H1 (cell line): ENCODE results near the gene WFIKKN1. TPM values are rescaled to one million over a fixed set of nuclear protein-coding genes. Genes with fewer than 3 reads are reported as not detected.
A peak's percentile ranks its signal among the peaks of the same experiment; 100 is the strongest.

ENCODE experiments used
- CTCF ChIA-PET: fragments of 300-600 bp; sonication (Branson Sonifier 250); formaldehyde crosslinking; loops from one replicate; lab custom pipeline; 2021; ENCODE audit not compliant: partially characterized antibody; lab: Charles Lee
- POLR2A ChIA-PET: fragments of 300-600 bp; sonication (Branson Sonifier 250); formaldehyde crosslinking; loops from one replicate; lab custom pipeline; 2021; ENCODE audit warnings: inconsistent platforms; ENCODE audit not compliant: partially characterized antibody; lab: Charles Lee
- DNase-seq, 2 experiments: peaks; one replicate each; pipeline versions ENCODE4 v3.0.0 to v3.0.0-alpha.2; 2010 to 2022; ENCODE audit warnings: low spot score in 2 of 2, low read depth in 1 of 2, mixed read lengths in 1 of 2
- FAIRE-seq: peaks from 2 replicates; lab custom pipeline; 2011; peaks lifted over from hg19 to GRCh38; lab: Jason Lieb, UNC
- H2AFZ ChIP-seq: 2 replicates; pipeline ENCODE4 v1.8.1; 2012; ENCODE audit warnings: low read length, inconsistent platforms
- H2AK5ac ChIP-seq: 2 replicates; pipeline ENCODE4 v1.6.1; 2013; ENCODE audit warnings: low read depth, low read length
- H2BK120ac ChIP-seq: replicated peaks from 2 replicates; pipeline ENCODE3; 2013; ENCODE audit warnings: low read depth, low read length, inconsistent platforms
- H2BK12ac ChIP-seq: 2 replicates; pipeline ENCODE4 v1.6.1; 2013; ENCODE audit warnings: low read depth, low read length
- H2BK15ac ChIP-seq: 2 replicates; pipeline ENCODE4 v1.6.1; 2013; ENCODE audit warnings: low read length
- H2BK20ac ChIP-seq: 2 replicates; pipeline ENCODE4 v1.6.1; 2013; ENCODE audit warnings: low read length
- H2BK5ac ChIP-seq: 2 replicates; pipeline ENCODE4 v1.6.1; 2013; ENCODE audit warnings: low read depth, low read length
- H3K14ac ChIP-seq: 2 replicates; pipeline ENCODE4 v1.6.1; 2013; ENCODE audit warnings: inconsistent platforms; ENCODE audit not compliant: insufficient read length
- H3K18ac ChIP-seq: 2 replicates; pipeline ENCODE4 v1.6.1; 2013; ENCODE audit warnings: low read length; ENCODE audit errors: extremely low read depth
- H3K23ac ChIP-seq: 2 replicates; pipeline ENCODE4 v1.6.1; 2013; ENCODE audit warnings: inconsistent platforms; ENCODE audit not compliant: insufficient read length
- H3K23me2 ChIP-seq: 2 replicates; pipeline ENCODE4 v1.6.1; 2013; ENCODE audit warnings: low read depth, low read length
- H3K27ac ChIP-seq: 2 replicates; pipeline ENCODE4 v1.6.1; 2011; ENCODE audit warnings: low read depth, low read length, inconsistent platforms
- H3K27me3 ChIP-seq, 4 experiments: replicated peaks in 1 of 4; 1 replicate in 1 of 4; 2 replicates in 3 of 4; pipeline versions ENCODE4 v1.6.1 to v1.8.1; 2011 to 2013; ENCODE audit warnings: low read length in 3 of 4, mild to moderate bottlenecking in 3 of 4, inconsistent platforms in 2 of 4, mixed read lengths in 2 of 4, moderate library complexity in 1 of 4; ENCODE audit not compliant: control insufficient read depth in 3 of 4, insufficient read depth in 3 of 4; ENCODE audit errors: extremely low read depth in 1 of 4
- H3K36me3 ChIP-seq, 4 experiments: 2 replicates each; pipeline versions ENCODE4 v1.6.1 to v1.8.1; 2011 to 2013; ENCODE audit warnings: mild to moderate bottlenecking in 4 of 4, low read length in 3 of 4, moderate library complexity in 2 of 4, control low read depth in 1 of 4, inconsistent platforms in 1 of 4; ENCODE audit not compliant: insufficient read depth in 4 of 4, control insufficient read depth in 2 of 4
- H3K4ac ChIP-seq: replicated peaks from 2 replicates; pipeline ENCODE3; 2013; ENCODE audit warnings: low read length, low read depth, mixed read lengths, inconsistent platforms; ENCODE audit not compliant: insufficient read length
- H3K4me1 ChIP-seq, 4 experiments: replicated peaks in 1 of 4; 1 replicate in 1 of 4; 2 replicates in 3 of 4; pipeline versions ENCODE4 v1.6.1 to v1.8.1; 2011 to 2013; ENCODE audit warnings: low read length in 3 of 4, inconsistent platforms in 2 of 4, mixed read lengths in 1 of 4; ENCODE audit not compliant: insufficient read depth in 4 of 4, control insufficient read depth in 3 of 4
- H3K4me2 ChIP-seq, 2 experiments: 2 replicates each; pipeline versions ENCODE4 v1.6.1 to v1.8.1; 2011 to 2013; ENCODE audit warnings: low read depth in 2 of 2, low read length in 2 of 2, control low read depth in 1 of 2, inconsistent platforms in 1 of 2, mild to moderate bottlenecking in 1 of 2; ENCODE audit not compliant: insufficient read depth in 1 of 2
- H3K4me3 ChIP-seq, 4 experiments: fragments of 200-600, 300-600 bp in 1 of 4; sonication (generic), shearing (Covaris generic), sonication (Bioruptor Twin) in 1 of 4; 2 replicates each; pipeline versions ENCODE4 v1.5.1 to v1.8.1; 2011 to 2016; ENCODE audit warnings: low read length in 4 of 4, low read depth in 3 of 4, control low read depth in 2 of 4, inconsistent platforms in 2 of 4, mild to moderate bottlenecking in 2 of 4, mixed read lengths in 1 of 4, moderate library complexity in 1 of 4; ENCODE audit not compliant: insufficient read depth in 2 of 4; ENCODE audit errors: extremely low read depth in 1 of 4
- H3K56ac ChIP-seq: replicated peaks from 2 replicates; pipeline ENCODE3; 2013; ENCODE audit warnings: low read depth, mild to moderate bottlenecking, mixed read lengths, low read length, inconsistent platforms; ENCODE audit not compliant: insufficient read length
- H3K79me1 ChIP-seq: 2 replicates; pipeline ENCODE4 v1.6.1; 2013; ENCODE audit warnings: low read depth, low read length, control low read depth
- H3K79me2 ChIP-seq, 2 experiments: 2 replicates each; pipeline versions ENCODE4 v1.6.1 to v1.8.1; 2012 to 2013; ENCODE audit warnings: low read length in 2 of 2, mild to moderate bottlenecking in 2 of 2, inconsistent platforms in 1 of 2; ENCODE audit not compliant: insufficient read depth in 2 of 2, control insufficient read depth in 1 of 2
- H3K9ac ChIP-seq, 4 experiments: replicated peaks in 1 of 4; 1 replicate in 1 of 4; 2 replicates in 3 of 4; pipeline versions ENCODE4 v1.6.1 to v1.8.1; 2011 to 2013; ENCODE audit warnings: low read depth in 3 of 4, low read length in 3 of 4, control low read depth in 2 of 4, mild to moderate bottlenecking in 2 of 4, moderate library complexity in 2 of 4, inconsistent platforms in 1 of 4; ENCODE audit errors: extremely low read depth in 1 of 4
- H3K9me3 ChIP-seq, 2 experiments: 2 replicates each; pipeline versions ENCODE4 v1.6.1 to v1.8.1; 2012 to 2013; ENCODE audit warnings: mild to moderate bottlenecking in 2 of 2, moderate library complexity in 2 of 2, control low read depth in 1 of 2, inconsistent platforms in 1 of 2, low read depth in 1 of 2, low read length in 1 of 2, mixed read lengths in 1 of 2; ENCODE audit not compliant: insufficient read depth in 2 of 2
- H4K20me1 ChIP-seq, 2 experiments: replicated peaks in 1 of 2; 2 replicates each; pipeline versions ENCODE3 to v1.8.1; 2011 to 2013; ENCODE audit warnings: inconsistent platforms in 2 of 2, low read length in 2 of 2, mild to moderate bottlenecking in 1 of 2; ENCODE audit not compliant: insufficient read depth in 2 of 2, control insufficient read depth in 1 of 2
- H4K5ac ChIP-seq: 2 replicates; pipeline ENCODE4 v1.6.1; 2013; ENCODE audit warnings: low read length, low read depth, mixed read lengths, inconsistent platforms; ENCODE audit not compliant: insufficient read length
- H4K8ac ChIP-seq: 2 replicates; pipeline ENCODE4 v1.8.0; 2013; ENCODE audit warnings: mild to moderate bottlenecking, moderate library complexity, low read length, inconsistent platforms; ENCODE audit not compliant: insufficient read depth; ENCODE audit errors: extremely low read depth
- H4K91ac ChIP-seq: replicated peaks from 2 replicates; pipeline ENCODE3; 2013; ENCODE audit warnings: low read length, mixed read lengths, inconsistent platforms; ENCODE audit not compliant: insufficient read length
- CHD2 ChIP-seq: IDR thresholded peaks from 2 replicates; pipeline ENCODE4 v1.6.1; 2012; ENCODE audit warnings: low read length, improper control_type of control experiment
- CTCF ChIP-seq, 3 experiments: IDR thresholded peaks; 1 replicate in 2 of 3; 2 replicates in 1 of 3; pipeline versions ENCODE4 v1.5.1 to v1.6.1; 2011; ENCODE audit warnings: low read length in 3 of 3, mild to moderate bottlenecking in 3 of 3, inconsistent platforms in 2 of 3, low read depth in 1 of 3, moderate library complexity in 1 of 3; ENCODE audit not compliant: insufficient read depth in 1 of 3; ENCODE audit errors: control extremely low read depth in 1 of 3
- FOSL1 ChIP-seq: IDR thresholded peaks from 2 replicates; pipeline ENCODE4 v1.6.1; 2011; ENCODE audit warnings: mild to moderate bottlenecking, low read depth, low read length, moderate library complexity; ENCODE audit not compliant: insufficient read depth
- NANOG ChIP-seq: IDR thresholded peaks from 2 replicates; pipeline ENCODE4 v1.6.1; 2011; ENCODE audit warnings: low read length, low read depth, mild to moderate bottlenecking, inconsistent platforms; ENCODE audit not compliant: insufficient read depth, poor library complexity, severe bottlenecking
- SIN3A ChIP-seq, 2 experiments: IDR thresholded peaks in 1 of 2; conservative IDR thresholded peaks in 1 of 2; 2 replicates each; pipeline ENCODE4 v1.6.1; 2011 to 2012; ENCODE audit warnings: low read length in 2 of 2, improper control_type of control experiment in 1 of 2, low read depth in 1 of 2, mild to moderate bottlenecking in 1 of 2
- TCF12 ChIP-seq: IDR thresholded peaks from 2 replicates; pipeline ENCODE4 v1.6.1; 2011; ENCODE audit warnings: low read depth, mild to moderate bottlenecking, low read length
- WGBS, 2 experiments: shearing (Covaris generic) in 1 of 2; methylation state at CpG; one replicate each; pipeline versions ENCODE4 v1.1.6 to v1.1.7; 2013 to 2015; ENCODE audit warnings: low lambda C conversion rate in 2 of 2, mixed read lengths in 2 of 2, inconsistent platforms in 1 of 2, low coverage in 1 of 2, missing lambda C conversion rate in 1 of 2; ENCODE audit not compliant: insufficient replicate concordance in 2 of 2, insufficient coverage in 1 of 2, insufficient read length in 1 of 2; ENCODE audit errors: extremely low coverage in 1 of 2, missing lambda C conversion rate in 1 of 2; 5-methylcytosine and 5-hydroxymethylcytosine counted together
- polyA plus RNA-seq, 7 experiments: library from polyadenylated mRNA; depleted of rRNA in 3 of 7; stranded (reverse) in 5 of 7; unstranded in 2 of 7; fragments of >200 nt in 5 of 7; fragments of 200-250 nt in 2 of 7; gene quantifications; 1 replicate in 5 of 7; 2 replicates in 1 of 7; 4 replicates in 1 of 7; pipeline versions ENCODE4 v1.2.1 to v1.2.3, GENCODE V29; 2011 to 2013; ENCODE audit warnings: missing spikeins in 2 of 7, mixed read lengths in 2 of 7
- total RNA-seq: library from RNA; stranded (reverse); fragmentation: NEBNext Ultra II Directional; extraction: Animal tissue kit (Norgen Biotek cat#: 25700); gene quantifications from 2 replicates; pipeline ENCODE4 v1.2.1, GENCODE V29; 2021

The WFIKKN1 gene
- total and polyA plus RNA-seq, 2 of the 8 experiments (the other 6 are each of a cell fraction or from before 2014, with no cell fraction given), result 11.4 to 15.8 TPM

GRCh38 chr16:677316-678190 is 46.8 kb downstream of the WFIKKN1 start:
- TF ChIP-seq FOSL1 (no peak), CHD2 (no peak), SIN3A (conservative IDR thresholded peaks at IDR 0.05 in 1 of 2, IDR thresholded peaks at IDR 0.05 in 1 of 2; ENCODE audit: low read depth in 1 of 2, low read length in 2 of 2) (0 out of 4 replicates have a peak, but pooled peaks of 1 of the 2 experiments have one; percentile 42), CTCF (IDR thresholded peaks at IDR 0.05; ENCODE audit: control extremely low read depth in 1 of 3, insufficient read depth in 1 of 3, low read depth in 1 of 3, low read length in 3 of 3) (no peak), TCF12 (0 out of 2 replicates have a peak, but pooled peaks have one; percentile 57), NANOG (no peak)
- H2AK5ac ChIP-seq, result no peak overlapping the region
- peak in 1 of 2 experiments; percentile 87 for DNase-seq
- peak overlapping the region; percentile 96; the same call in 1 of the 2 replicates for H2BK12ac ChIP-seq
- no peak overlapping the region for H2BK120ac ChIP-seq
- peaks cover 15% of the 10 kb centered on the region for H3K23me2 ChIP-seq
- H3K36me3 ChIP-seq, result peaks cover 5 to 22% (median 17%) of the 10 kb centered on the region in 4 experiments
- peak overlapping the region; percentile 48 for H3K18ac ChIP-seq
- no peak overlapping the region for H2AFZ ChIP-seq
- H4K5ac ChIP-seq, result no peak overlapping the region
- peak overlapping the region; percentile 80 for H4K8ac ChIP-seq
- 0 out of 8 replicates have a peak overlapping the region, but pooled peaks of 1 of the 4 experiments have one; percentile 8 for H3K4me3 ChIP-seq
- H4K91ac ChIP-seq, result peak overlapping the region; percentile 73
- FAIRE-seq, result no peak
- peaks cover 0 to 2% (median 0%) of the 10 kb centered on the region in 4 experiments; a peak in 2 of 7 replicates for H3K27me3 ChIP-seq
- H3K4me2 ChIP-seq, result peak overlapping the region; percentile 11 to 52; a peak in 3 of 4 replicates
- peaks cover 0 to 12% of the 10 kb centered on the region in 2 experiments; a peak in 1 of 4 replicates for H3K79me2 ChIP-seq
- no peak overlapping the region for H3K14ac ChIP-seq
- H4K20me1 ChIP-seq, result peaks cover 4 to 26% of the 10 kb centered on the region in 2 experiments
- no peak overlapping the region for H3K23ac ChIP-seq
- ChIA-PET CTCF (interaction anchor here (0.9 to 12.0 kb wide), 5 partner anchors 10 to 95 kb away, joined by 4 to 75 read pairs (median 6); partner anchors contain the start of genes RHOT2 and WDR24), POLR2A (interaction anchor here (1.4 to 13.3 kb wide), 6 partner anchors 12 to 111 kb away, joined by 4 to 214 read pairs (median 13); partner anchors contain the start of genes ANTKMT, CHTF18, RHOT2 and RPUSD1)
- H3K79me1 ChIP-seq, result peaks cover 6% of the 10 kb centered on the region; the same call in 1 of the 2 replicates
- no peak overlapping the region for H3K9ac ChIP-seq
- peak overlapping the region; percentile 66; the same call in 1 of the 2 replicates for H2BK5ac ChIP-seq
- peak overlapping the region; percentile 46; the same call in 1 of the 2 replicates for H2BK15ac ChIP-seq
- H3K9me3 ChIP-seq, result no peaks in the 10 kb centered on the region
- H3K4ac ChIP-seq, result no peak overlapping the region
- peaks cover 0 to 37% (median 31%) of the 10 kb centered on the region in 4 experiments; a peak in 6 of 7 replicates for H3K4me1 ChIP-seq
- no peak overlapping the region; the same call in 1 of the 2 replicates for H2BK20ac ChIP-seq
- no peak overlapping the region for H3K56ac ChIP-seq
- WGBS, 2 experiments, result 83% methylated on average over 47 of the region's 57 CpGs; no CpG with 5 or more reads in 1 of the 2 experiments
- no peak overlapping the region for H3K27ac ChIP-seq
